ENCODE measurements around the gene ETV6. TPM values are rescaled to one million over a fixed set of nuclear protein-coding genes. Genes with fewer than 3 reads are reported as not detected.

ETV6 gene
- total RNA-seq, 1 experiment from 2014 or later, result 17.2 TPM

DNA sequence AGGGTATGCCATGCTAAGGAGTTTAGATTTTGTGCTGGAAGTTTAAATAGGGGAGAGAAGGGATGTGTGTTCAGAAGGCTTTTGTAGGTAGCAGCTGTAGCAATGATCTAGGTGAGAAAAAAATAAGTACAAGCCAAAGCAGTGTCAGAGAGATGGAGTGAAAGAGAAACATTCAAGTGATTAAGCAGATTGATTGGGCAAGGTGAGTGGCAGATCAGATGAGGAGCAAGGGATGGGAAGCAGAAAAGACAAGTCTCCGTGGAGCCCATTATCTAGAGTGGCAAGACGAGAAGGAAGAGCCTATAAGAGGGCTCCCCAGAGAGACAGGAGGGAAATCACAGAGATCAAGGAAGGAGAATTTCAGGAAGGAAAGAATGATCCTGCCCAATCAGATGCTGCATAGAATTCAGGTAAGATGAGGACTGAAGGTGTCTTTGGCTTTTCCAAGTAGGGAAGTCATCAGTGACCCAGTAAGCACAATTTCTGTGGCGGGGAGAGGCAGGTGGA is 133.5 kb downstream of the ETV6 start:
- H3K4me3 ChIP-seq (ENCODE audit: low read depth in 2 of 2, low read length in 2 of 2), result no peak overlapping the region
- ATAC-seq, result no peak
- DNase-seq (ENCODE audit: low read depth, low spot score), result no peak
- intact Hi-C loops (cut with micrococcal nuclease; ENCODE audit: unreplicated experiment) (no loop called here), in situ Hi-C loops (cut with HindIII; ENCODE audit: low pct_unique_long_range_greater_than_20kb, low sequenced_read_pairs) (no loop called here)
- no peaks in the 10 kb centered on the region for H3K36me3 ChIP-seq (ENCODE audit: control insufficient read depth, insufficient read depth, low read length)
- TSS peak; percentile 32 for BruUV-seq (replicated peaks)
- TF ChIP-seq POLR2AphosphoS5 (IDR thresholded peaks at IDR 0.05; ENCODE audit: low read depth, low read length), result no peak
- TF ChIP-seq TCF7L2 (IDR thresholded peaks at IDR 0.05; ENCODE audit: low read depth, low read length), result no peak
- TF ChIP-seq, protein P1, sequence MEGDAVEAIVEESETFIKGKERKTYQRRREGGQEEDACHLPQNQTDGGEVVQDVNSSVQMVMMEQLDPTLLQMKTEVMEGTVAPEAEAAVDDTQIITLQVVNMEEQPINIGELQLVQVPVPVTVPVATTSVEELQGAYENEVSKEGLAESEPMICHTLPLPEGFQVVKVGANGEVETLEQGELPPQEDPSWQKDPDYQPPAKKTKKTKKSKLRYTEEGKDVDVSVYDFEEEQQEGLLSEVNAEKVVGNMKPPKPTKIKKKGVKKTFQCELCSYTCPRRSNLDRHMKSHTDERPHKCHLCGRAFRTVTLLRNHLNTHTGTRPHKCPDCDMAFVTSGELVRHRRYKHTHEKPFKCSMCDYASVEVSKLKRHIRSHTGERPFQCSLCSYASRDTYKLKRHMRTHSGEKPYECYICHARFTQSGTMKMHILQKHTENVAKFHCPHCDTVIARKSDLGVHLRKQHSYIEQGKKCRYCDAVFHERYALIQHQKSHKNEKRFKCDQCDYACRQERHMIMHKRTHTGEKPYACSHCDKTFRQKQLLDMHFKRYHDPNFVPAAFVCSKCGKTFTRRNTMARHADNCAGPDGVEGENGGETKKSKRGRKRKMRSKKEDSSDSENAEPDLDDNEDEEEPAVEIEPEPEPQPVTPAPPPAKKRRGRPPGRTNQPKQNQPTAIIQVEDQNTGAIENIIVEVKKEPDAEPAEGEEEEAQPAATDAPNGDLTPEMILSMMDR (IDR thresholded peaks at IDR 0.05), result no peak
- TF ChIP-seq, protein P2, sequence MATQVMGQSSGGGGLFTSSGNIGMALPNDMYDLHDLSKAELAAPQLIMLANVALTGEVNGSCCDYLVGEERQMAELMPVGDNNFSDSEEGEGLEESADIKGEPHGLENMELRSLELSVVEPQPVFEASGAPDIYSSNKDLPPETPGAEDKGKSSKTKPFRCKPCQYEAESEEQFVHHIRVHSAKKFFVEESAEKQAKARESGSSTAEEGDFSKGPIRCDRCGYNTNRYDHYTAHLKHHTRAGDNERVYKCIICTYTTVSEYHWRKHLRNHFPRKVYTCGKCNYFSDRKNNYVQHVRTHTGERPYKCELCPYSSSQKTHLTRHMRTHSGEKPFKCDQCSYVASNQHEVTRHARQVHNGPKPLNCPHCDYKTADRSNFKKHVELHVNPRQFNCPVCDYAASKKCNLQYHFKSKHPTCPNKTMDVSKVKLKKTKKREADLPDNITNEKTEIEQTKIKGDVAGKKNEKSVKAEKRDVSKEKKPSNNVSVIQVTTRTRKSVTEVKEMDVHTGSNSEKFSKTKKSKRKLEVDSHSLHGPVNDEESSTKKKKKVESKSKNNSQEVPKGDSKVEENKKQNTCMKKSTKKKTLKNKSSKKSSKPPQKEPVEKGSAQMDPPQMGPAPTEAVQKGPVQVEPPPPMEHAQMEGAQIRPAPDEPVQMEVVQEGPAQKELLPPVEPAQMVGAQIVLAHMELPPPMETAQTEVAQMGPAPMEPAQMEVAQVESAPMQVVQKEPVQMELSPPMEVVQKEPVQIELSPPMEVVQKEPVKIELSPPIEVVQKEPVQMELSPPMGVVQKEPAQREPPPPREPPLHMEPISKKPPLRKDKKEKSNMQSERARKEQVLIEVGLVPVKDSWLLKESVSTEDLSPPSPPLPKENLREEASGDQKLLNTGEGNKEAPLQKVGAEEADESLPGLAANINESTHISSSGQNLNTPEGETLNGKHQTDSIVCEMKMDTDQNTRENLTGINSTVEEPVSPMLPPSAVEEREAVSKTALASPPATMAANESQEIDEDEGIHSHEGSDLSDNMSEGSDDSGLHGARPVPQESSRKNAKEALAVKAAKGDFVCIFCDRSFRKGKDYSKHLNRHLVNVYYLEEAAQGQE (IDR thresholded peaks at IDR 0.05; ENCODE audit: insufficient read depth in 1 of 2, low read depth in 2 of 2, low read length in 1 of 2), result no peak
- no peak for TF ChIP-seq SIN3A (IDR thresholded peaks at IDR 0.05; ENCODE audit: borderline replicate concordance, insufficient read depth, low read depth, low read length)
- H3K27ac ChIP-seq (ENCODE audit: low read length), result no peak overlapping the region
- no peaks in the 10 kb centered on the region for H3K4me1 ChIP-seq (ENCODE audit: control insufficient read depth, insufficient read depth, low read length)
- POLR2A ChIA-PET, result no interaction called here
- CTCF ChIA-PET, result no interaction called here
- H3K9me3 ChIP-seq (ENCODE audit: control insufficient read depth, insufficient read depth, low read depth, low read length), result no peaks in the 10 kb centered on the region
- no peaks in the 10 kb centered on the region for H3K27me3 ChIP-seq (ENCODE audit: control insufficient read depth, insufficient read depth, low read length)

DNA sequence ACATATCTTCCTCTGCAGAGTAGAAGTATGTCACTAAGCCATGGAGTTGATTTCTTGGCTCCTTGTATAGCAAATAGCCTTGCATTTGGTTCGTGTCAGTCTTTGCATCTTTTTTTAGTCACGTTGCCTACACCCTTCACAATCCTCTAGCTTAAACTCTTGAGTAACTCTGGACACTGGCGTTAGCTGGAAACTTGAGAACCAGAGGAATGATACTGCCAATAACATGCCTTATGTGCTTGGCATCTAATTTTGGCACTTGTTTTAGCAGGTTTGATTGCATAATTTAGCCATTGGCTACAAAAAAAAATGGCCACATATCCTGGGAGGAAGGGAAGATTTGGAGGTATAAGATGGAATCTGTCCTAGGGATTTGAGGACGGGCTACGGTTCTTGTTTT is 136.2 kb downstream of the ETV6 start:
- in situ Hi-C loops (cut with HindIII; ENCODE audit: low pct_unique_long_range_greater_than_20kb, low sequenced_read_pairs), result no loop called here
- POLR2A ChIA-PET, result no interaction called here
- no peaks in the 10 kb centered on the region for H3K27me3 ChIP-seq (ENCODE audit: control insufficient read depth, insufficient read depth, low read length)
- no TSS peak for BruUV-seq (replicated peaks)
- no peaks in the 10 kb centered on the region for H3K36me3 ChIP-seq (ENCODE audit: control insufficient read depth, insufficient read depth, low read length)
- DNase-seq (ENCODE audit: low read depth, low spot score) (no peak), ATAC-seq (no peak)
- H3K27ac ChIP-seq (ENCODE audit: low read length), result no peak overlapping the region
- no peak overlapping the region for H3K4me3 ChIP-seq (ENCODE audit: low read depth in 2 of 2, low read length in 2 of 2)
- no peaks in the 10 kb centered on the region for H3K4me1 ChIP-seq (ENCODE audit: control insufficient read depth, insufficient read depth, low read length)
- intact Hi-C loops (cut with micrococcal nuclease; ENCODE audit: unreplicated experiment), result no loop called here
- CTCF ChIA-PET, result no interaction called here
- no peaks in the 10 kb centered on the region for H3K9me3 ChIP-seq (ENCODE audit: control insufficient read depth, insufficient read depth, low read depth, low read length)
- TF ChIP-seq SIN3A (IDR thresholded peaks at IDR 0.05; ENCODE audit: borderline replicate concordance, insufficient read depth, low read depth, low read length), result no peak
- TF ChIP-seq, protein P2 (IDR thresholded peaks at IDR 0.05; ENCODE audit: insufficient read depth in 1 of 2, low read depth in 2 of 2, low read length in 1 of 2), result no peak

Measured in Panc1 (cell line).